Osteocyte (in vitro differentiated cells): ENCODE measurements around the gene SENP1. TPM values are rescaled to one million over a fixed set of nuclear protein-coding genes. Genes with fewer than 3 reads are reported as not detected.

Experiments
- DNase-seq: peaks from one replicate; pipeline ENCODE4 v3.0.0; 2021; ENCODE audit warnings: mixed read lengths; ENCODE audit not compliant: unreplicated experiment; ENCODE audit errors: extremely low spot score
- H3K27ac Mint-ChIP-seq: one replicate; pipeline ENCODE4 v1.8.0; 2021; ENCODE audit warnings: mild to moderate bottlenecking, mixed read lengths; ENCODE audit not compliant: unreplicated experiment
- H3K27me3 Mint-ChIP-seq: one replicate; pipeline ENCODE4 v1.8.0; 2021; ENCODE audit warnings: mixed read lengths; ENCODE audit not compliant: unreplicated experiment
- H3K36me3 Mint-ChIP-seq: one replicate; pipeline ENCODE4 v1.8.0; 2021; ENCODE audit warnings: mixed read lengths; ENCODE audit not compliant: unreplicated experiment
- H3K4me1 Mint-ChIP-seq: one replicate; pipeline ENCODE4 v1.8.0; 2021; ENCODE audit warnings: mixed read lengths; ENCODE audit not compliant: unreplicated experiment
- H3K4me3 Mint-ChIP-seq: one replicate; pipeline ENCODE4 v1.8.0; 2021; ENCODE audit warnings: mild to moderate bottlenecking, moderate library complexity, mixed read lengths; ENCODE audit not compliant: unreplicated experiment
- H3K9me3 Mint-ChIP-seq: one replicate; pipeline ENCODE4 v1.8.0; 2021; ENCODE audit warnings: mixed read lengths; ENCODE audit not compliant: unreplicated experiment
- CTCF ChIP-seq: fragments of 200-600 bp; sonication (generic); IDR thresholded peaks from 2 replicates; pipeline ENCODE4 v1.5.0; 2021; ENCODE audit warnings: antibody characterized with exemption, mild to moderate bottlenecking, moderate library complexity
- total RNA-seq: library from RNA; stranded (reverse); gene quantifications from 2 replicates; pipeline ENCODE4 v1.2.1, GENCODE V29; 2021

Gene SENP1
- total RNA-seq, 1 donor from 2014 or later = 25.6 TPM

GRCh38 chr12:48015954-48016353 lies 89.9 kb downstream of the SENP1 start:
- Mint-ChIP-seq H3K27me3 (peaks cover 73% of the 10 kb centered on the region), H3K4me1 (no peaks in the 10 kb centered on the region), H3K9me3 (no peaks in the 10 kb centered on the region), H3K4me3 (no peak overlapping the region), H3K36me3 (no peaks in the 10 kb centered on the region), H3K27ac (no peak overlapping the region)
- DNase-seq = no peak
- no peak for TF ChIP-seq CTCF

GRCh38 chr12:48015129-48015528 lies 90.8 kb downstream of the SENP1 start:
- H3K27me3 Mint-ChIP-seq = peaks cover 74% of the 10 kb centered on the region
- H3K9me3 Mint-ChIP-seq = no peaks in the 10 kb centered on the region
- no peak for TF ChIP-seq CTCF
- no peaks in the 10 kb centered on the region for H3K4me1 Mint-ChIP-seq
- H3K27ac Mint-ChIP-seq = no peak overlapping the region
- H3K36me3 Mint-ChIP-seq = no peaks in the 10 kb centered on the region
- H3K4me3 Mint-ChIP-seq = no peak overlapping the region
- no peak for DNase-seq

- peaks cover 77% of the 10 kb centered on the region for H3K27me3 Mint-ChIP-seq
- H3K4me1 Mint-ChIP-seq = no peaks in the 10 kb centered on the region
- DNase-seq = no peak
- no peak for TF ChIP-seq CTCF
- H3K27ac Mint-ChIP-seq = no peak overlapping the region
- H3K9me3 Mint-ChIP-seq = no peaks in the 10 kb centered on the region
- H3K36me3 Mint-ChIP-seq = peaks cover 1% of the 10 kb centered on the region
- no peak overlapping the region for H3K4me3 Mint-ChIP-seq
Measured at GRCh38 chr12:48013287-48013686, 92.6 kb downstream of the SENP1 start.

- Mint-ChIP-seq H3K36me3 (peaks cover 1% of the 10 kb centered on the region), H3K4me3 (no peak overlapping the region), H3K9me3 (no peaks in the 10 kb centered on the region), H3K4me1 (no peaks in the 10 kb centered on the region), H3K27me3 (peaks cover 79% of the 10 kb centered on the region), H3K27ac (no peak overlapping the region)
- TF ChIP-seq CTCF = no peak
- DNase-seq = no peak
Measured at GRCh38 chr12:48012070-48012469, 93.8 kb downstream of the SENP1 start.

GRCh38 chr12:48010366-48010970 lies 95.4 kb downstream of the SENP1 start:
- no peak for TF ChIP-seq CTCF
- DNase-seq = no peak
- H3K36me3 Mint-ChIP-seq = peaks cover 1% of the 10 kb centered on the region
- peaks cover 84% of the 10 kb centered on the region for H3K27me3 Mint-ChIP-seq
- H3K9me3 Mint-ChIP-seq = no peaks in the 10 kb centered on the region
- no peak overlapping the region for H3K27ac Mint-ChIP-seq
- no peak overlapping the region for H3K4me3 Mint-ChIP-seq
- peaks cover 3% of the 10 kb centered on the region for H3K4me1 Mint-ChIP-seq
